ENCODE data around the gene PHLDB1.

GRCh38 chr11:118661425-118662301, 54.2 kb downstream of the PHLDB1 start:
- TF ChIP-seq POLR2AphosphoS5 (IDR thresholded peaks at IDR 0.05) (no peak), EP300 (IDR thresholded peaks at IDR 0.05) (no peak), CTCF (IDR thresholded peaks at IDR 0.05) (no peak), POLR2A (IDR thresholded peaks at IDR 0.05) (no peak)
